Peyer's patch (tissue), 4 donors: ENCODE measurements around the gene TADA2B.

Experiments
- POLR2A ChIP-seq, 2 donors: fragments of 450-650 bp; IDR thresholded peaks; one replicate each; pipeline ENCODE4 v1.5.1; 2017; ENCODE audit warnings: antibody characterized with exemption in 2 of 2, mild to moderate bottlenecking in 2 of 2, moderate library complexity in 2 of 2
- TF ChIP-seq, protein P1 (sequence below), 6 experiments: fragments of 450-650 bp in 4 of 6; fragments of 200-600 bp in 2 of 6; sonication (generic) in 1 of 6; IDR thresholded peaks; one replicate each; pipeline ENCODE4 v1.5.1; 2017 to 2019; ENCODE audit warnings: antibody characterized with exemption in 6 of 6, mild to moderate bottlenecking in 3 of 6, moderate library complexity in 1 of 6

DNA sequence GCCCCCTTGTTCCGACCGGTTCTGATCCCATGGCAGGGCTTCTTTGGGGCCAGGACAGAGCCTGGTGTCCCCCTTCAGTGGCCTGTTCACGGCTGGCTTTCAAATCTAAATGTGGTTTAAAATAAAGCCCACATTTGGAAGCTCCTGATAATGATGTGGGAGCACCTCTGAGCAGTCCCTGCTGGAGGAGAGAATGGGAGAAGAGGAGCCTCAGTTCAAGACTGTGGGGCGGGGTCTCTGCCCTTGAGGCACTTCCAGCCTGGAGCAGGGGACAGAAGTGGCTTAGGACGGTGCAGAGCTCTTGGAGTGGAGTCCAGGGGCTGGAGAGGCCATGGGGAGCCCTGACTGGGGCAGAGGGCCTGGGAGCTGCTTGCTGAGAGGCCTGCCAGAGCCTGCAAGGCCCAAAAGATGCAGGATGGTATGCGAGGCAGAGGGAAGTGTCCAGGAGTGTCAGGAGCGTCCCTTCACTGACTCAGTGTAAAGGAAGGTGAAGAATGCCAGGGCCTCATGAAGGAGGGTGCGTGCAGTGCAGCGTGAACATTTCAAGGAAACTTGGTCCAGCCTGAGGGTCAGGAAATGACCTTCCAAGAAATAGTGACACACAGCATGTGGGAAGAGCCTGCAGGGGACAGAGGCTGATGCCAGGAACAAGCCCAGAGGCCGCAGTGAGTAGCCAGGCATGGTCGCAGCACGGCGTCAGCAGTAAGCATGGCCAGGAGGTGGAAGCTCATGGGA, 21.1 kb upstream of the TADA2B start:
- TF ChIP-seq, protein P1, sequence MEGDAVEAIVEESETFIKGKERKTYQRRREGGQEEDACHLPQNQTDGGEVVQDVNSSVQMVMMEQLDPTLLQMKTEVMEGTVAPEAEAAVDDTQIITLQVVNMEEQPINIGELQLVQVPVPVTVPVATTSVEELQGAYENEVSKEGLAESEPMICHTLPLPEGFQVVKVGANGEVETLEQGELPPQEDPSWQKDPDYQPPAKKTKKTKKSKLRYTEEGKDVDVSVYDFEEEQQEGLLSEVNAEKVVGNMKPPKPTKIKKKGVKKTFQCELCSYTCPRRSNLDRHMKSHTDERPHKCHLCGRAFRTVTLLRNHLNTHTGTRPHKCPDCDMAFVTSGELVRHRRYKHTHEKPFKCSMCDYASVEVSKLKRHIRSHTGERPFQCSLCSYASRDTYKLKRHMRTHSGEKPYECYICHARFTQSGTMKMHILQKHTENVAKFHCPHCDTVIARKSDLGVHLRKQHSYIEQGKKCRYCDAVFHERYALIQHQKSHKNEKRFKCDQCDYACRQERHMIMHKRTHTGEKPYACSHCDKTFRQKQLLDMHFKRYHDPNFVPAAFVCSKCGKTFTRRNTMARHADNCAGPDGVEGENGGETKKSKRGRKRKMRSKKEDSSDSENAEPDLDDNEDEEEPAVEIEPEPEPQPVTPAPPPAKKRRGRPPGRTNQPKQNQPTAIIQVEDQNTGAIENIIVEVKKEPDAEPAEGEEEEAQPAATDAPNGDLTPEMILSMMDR (IDR thresholded peaks at IDR 0.05): no peak
- TF ChIP-seq POLR2A (IDR thresholded peaks at IDR 0.05): no peak
